ENCODE data around the gene FAHD2B. TPM values are rescaled to one million over a fixed set of nuclear protein-coding genes. Genes with fewer than 3 reads are reported as not detected.
A peak's percentile ranks its signal among the peaks of the same experiment; 100 is the strongest.
"Not testable (repeated sequence)": the region's sequence is repeated elsewhere in the genome, so short reads cannot be mapped to it uniquely, and the experiment has no call there.

The FAHD2B gene, protein sequence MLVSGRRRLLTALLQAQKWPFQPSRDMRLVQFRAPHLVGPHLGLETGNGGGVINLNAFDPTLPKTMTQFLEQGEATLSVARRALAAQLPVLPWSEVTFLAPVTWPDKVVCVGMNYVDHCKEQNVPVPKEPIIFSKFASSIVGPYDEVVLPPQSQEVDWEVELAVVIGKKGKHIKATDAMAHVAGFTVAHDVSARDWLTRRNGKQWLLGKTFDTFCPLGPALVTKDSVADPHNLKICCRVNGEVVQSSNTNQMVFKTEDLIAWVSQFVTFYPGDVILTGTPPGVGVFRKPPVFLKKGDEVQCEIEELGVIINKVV
- total RNA-seq = 10 to 100 TPM; 20.8 to 22.9 TPM

DNA sequence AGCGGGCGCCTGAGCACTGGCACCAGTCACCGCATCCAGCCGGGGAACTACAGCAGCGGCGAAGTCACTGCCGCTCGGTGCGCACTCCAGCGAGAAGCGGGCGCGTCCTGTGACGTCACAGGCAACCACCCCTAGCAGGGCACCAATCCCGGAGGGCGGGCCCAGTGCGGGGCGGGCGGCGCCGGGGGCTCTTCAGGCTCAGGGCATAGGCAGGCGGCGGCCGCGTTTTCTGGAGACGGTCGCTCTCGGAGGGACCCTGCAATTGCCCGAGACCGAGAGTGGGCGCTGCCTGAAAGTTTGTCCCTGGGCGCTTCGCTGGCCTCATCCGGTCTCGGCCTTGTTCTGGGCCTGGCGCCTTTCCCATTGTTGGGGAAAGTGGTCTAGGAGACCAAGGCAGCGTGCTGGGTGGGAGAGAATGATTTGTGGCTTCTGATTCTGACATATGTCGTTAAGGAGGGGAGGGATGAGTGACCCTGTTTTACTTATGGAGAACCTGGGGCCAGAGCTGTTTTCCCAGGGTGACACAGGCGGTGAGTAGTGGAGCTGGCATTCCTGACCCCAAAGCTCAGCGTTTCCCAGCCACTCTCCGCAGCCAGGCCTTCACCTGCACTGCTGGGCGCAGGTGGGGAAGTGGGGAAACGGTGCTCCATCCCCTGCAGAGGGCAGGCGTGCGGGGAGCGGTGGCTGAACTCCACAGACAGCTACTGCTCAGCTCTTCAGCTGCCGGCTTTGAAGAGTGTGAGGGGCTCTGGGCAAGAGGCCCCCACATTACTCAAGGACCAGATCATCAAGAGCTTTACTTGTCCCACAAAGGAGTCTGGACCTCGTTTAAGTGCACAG, at the start of gene FAHD2B:
FAHD2B (minus strand) TSS at position 111 of the 840 bp plus-strand sequence. CDS start 3,176 bp downstream, outside the sequence.
- H3K36me3 ChIP-seq, H3K4me1 ChIP-seq, H3K27me3 ChIP-seq, H3K9me3 ChIP-seq: not testable (repeated sequence)
- peak within 1 kb of the TSS; percentile 66 to 67 for H3K27ac ChIP-seq
- H3K4me3 ChIP-seq = peak within 1 kb of the TSS; percentile 49 to 50
- peak; percentile 76 for DNase-seq (ENCODE audit: low spot score)

DNA sequence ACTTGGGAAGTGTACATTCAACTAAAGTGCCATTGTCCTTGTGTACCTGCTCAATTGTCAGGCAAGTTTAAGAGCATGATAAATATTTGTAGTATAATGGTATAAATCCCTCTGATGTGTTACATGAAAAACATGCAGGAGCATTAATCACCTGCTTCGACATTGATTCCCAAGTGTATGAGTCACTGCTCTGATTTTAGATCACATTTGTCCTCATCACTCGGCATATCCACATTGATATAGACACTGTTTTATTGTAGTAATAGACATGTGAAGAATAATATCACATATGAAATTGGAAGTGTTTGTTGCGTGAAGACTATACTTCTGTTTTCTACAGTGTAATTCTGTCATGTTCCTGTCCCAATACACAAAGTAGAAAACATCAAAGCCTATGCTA, 49.3 kb upstream of the FAHD2B start:
- H3K27ac ChIP-seq, H3K9me3 ChIP-seq, H3K4me1 ChIP-seq: not testable (repeated sequence)

DNA sequence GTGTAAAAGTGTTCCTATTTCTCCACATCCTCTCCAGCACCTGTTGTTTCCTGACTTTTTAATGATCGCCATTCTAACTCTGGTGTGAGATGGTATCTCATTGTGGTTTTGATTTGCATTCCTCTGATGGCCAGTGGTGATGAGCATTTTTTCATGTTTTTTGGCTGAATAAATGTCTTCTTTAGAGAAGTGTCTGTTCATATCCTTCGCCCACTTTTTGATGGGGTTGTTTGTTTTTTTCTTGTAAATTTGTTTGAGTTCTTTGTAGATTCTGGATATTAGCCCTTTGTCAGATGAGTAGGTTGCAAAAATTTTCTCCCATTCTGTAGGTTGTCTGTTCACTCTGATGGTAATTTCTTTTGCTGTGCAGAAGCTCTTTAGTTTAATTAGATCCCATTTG, 34.4 kb upstream of the FAHD2B start:
- H3K4me1 ChIP-seq; H3K4me3 ChIP-seq; H3K27me3 ChIP-seq; DNase-seq (ENCODE audit: low spot score); H3K9me3 ChIP-seq; H3K27ac ChIP-seq; H3K36me3 ChIP-seq: not testable (repeated sequence)

More for the DNA sequence above, 49.3 kb upstream of the FAHD2B start:
- not testable (repeated sequence) for H3K27me3 ChIP-seq; DNase-seq (ENCODE audit: low spot score); H3K36me3 ChIP-seq; H3K4me3 ChIP-seq

DNA sequence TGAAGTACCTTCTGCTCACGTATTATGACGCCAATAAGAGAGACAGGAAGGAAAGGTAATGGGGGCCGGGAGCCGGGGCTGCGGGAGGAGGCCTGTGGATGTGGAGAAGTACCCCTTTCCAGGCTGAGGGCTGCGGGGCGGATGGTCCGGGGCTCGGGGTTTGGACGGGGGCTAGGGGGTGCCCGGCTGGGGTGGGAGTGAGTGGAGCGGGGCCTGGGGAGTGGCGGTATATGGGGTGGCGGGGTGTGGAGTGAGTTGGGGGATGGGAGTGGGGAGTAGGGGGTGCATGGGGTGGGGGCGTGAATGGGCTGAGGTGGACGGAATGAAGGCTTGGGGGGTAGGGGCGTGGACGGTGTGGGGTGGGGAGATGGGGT, 19.2 kb upstream of the FAHD2B start:
- Histone ChIP-seq H3K27ac (peak overlapping the region; percentile 92 to 97), H3K4me3 (peak overlapping the region; percentile 70 to 80)
- H3K27me3 ChIP-seq; H3K36me3 ChIP-seq; H3K4me1 ChIP-seq; DNase-seq (ENCODE audit: low spot score); H3K9me3 ChIP-seq: not testable (repeated sequence)

DNA sequence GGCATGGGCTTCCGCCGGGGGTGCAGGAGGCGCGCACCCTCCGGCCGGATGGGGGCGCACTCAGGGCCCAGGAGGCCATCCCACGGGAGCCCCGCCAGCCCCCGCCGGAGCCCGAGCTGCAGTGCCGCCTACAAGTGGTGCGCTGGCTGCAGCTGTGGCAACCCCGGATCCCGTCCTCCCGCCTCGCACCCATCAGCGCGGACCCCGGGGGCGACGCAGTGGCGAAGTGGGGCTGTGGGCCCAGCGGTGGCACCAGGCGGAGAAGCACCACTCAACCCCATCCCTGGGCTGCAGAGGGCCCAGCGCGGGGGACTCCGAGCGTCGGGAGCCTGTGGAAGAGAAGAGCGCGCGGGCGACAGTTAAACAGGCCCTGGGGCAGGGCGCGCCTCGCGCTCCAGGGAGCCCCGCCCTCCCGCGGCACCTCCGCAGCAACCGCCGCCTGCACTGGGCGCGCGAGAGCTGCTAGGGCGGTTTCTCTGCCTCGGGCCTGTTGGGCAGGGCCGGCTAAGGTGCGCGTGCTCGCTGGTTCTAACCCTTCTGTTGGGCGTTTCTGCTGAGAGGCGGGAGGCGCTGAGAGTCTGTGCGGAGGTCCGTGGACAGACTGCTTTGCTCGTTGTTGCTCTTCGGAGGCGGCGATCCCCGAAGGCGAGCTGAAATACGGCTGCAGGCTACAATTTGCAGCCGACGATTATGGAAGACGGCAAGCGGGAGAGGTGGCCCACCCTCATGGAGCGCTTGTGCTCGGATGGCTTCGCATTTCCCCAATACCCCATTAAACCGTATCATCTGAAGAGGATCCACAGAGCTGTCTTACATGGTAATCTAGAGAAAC, 18.6 kb upstream of the FAHD2B start, which contains the start of gene ANKRD36:
ANKRD36 (plus strand) TSS at position 104 of the 832 bp plus-strand sequence; CDS start at position 691, 587 bp downstream.
- H3K36me3 ChIP-seq, H3K9me3 ChIP-seq, H3K4me1 ChIP-seq, H3K27me3 ChIP-seq: not testable (repeated sequence)
- peak; percentile 75 for DNase-seq (ENCODE audit: low spot score)
- H3K27ac ChIP-seq = peak within 1 kb of the TSS; percentile 92 to 97
- H3K4me3 ChIP-seq = peak within 1 kb of the TSS; percentile 70 to 80
- TF ChIP-seq, protein P1, sequence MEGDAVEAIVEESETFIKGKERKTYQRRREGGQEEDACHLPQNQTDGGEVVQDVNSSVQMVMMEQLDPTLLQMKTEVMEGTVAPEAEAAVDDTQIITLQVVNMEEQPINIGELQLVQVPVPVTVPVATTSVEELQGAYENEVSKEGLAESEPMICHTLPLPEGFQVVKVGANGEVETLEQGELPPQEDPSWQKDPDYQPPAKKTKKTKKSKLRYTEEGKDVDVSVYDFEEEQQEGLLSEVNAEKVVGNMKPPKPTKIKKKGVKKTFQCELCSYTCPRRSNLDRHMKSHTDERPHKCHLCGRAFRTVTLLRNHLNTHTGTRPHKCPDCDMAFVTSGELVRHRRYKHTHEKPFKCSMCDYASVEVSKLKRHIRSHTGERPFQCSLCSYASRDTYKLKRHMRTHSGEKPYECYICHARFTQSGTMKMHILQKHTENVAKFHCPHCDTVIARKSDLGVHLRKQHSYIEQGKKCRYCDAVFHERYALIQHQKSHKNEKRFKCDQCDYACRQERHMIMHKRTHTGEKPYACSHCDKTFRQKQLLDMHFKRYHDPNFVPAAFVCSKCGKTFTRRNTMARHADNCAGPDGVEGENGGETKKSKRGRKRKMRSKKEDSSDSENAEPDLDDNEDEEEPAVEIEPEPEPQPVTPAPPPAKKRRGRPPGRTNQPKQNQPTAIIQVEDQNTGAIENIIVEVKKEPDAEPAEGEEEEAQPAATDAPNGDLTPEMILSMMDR (IDR thresholded peaks at IDR 0.05) = peak; percentile 52 to 64

DNA sequence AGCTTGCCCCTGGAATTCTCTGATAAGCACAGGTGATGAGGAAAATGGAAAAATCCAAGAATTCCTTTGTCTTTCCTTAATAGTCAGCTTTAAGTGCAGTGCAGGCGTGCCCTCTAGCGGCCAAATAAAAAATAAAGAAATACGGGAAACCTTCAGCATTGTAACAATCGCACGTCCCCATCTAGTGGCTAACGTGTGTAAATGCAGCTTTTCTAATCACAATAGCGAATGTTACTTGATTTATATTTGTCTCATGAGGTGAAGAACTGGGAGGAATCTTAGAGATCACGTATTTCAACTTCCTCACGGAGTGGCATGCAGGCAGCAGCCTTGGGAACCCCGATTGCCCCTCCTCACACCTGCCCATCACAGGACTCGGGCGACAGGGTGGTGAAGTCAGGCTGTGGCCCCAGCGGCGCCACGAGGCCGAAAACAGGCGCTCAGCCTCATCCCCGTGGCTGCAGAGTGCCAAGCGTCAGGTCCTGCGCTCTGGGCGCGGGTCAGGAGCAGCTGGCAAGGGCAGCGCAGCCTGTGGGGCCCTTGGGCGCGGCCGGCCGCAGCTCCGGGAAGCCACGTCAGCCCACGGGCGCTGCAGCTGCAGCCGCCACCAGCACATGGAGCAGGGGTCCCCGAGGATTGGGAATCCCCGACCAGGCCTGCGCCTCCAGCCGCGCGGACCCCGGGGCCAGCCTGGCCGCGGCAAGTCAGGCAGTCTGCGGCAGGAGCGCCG, 17.8 kb upstream of the FAHD2B start:
- DNase-seq (ENCODE audit: low spot score) = peak; percentile 74
- H3K4me3 ChIP-seq = peak overlapping the region; percentile 70 to 80

DNA sequence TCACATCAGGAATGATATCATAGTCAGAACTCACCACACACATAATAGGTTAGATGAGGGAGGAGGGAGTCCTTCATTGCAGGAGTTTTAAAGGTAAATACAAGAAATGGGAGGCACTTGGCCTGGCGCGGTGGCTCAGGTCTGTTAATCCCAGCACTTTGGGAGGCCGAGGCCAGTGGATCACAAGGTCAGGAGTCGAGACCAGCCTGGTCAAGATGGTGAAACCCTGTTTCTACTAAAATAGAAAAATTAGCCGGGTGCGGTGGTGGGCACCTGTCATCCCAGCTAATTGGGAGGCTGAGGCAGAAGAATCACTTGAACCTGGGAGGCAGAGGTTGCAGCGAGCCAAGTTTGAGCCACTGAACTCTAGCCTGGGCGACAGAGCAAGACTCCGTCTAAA, 16.6 kb upstream of the FAHD2B start:
- H3K27ac ChIP-seq; H3K4me1 ChIP-seq; H3K27me3 ChIP-seq; DNase-seq (ENCODE audit: low spot score); H3K9me3 ChIP-seq; H3K36me3 ChIP-seq; H3K4me3 ChIP-seq: not testable (repeated sequence)

More for the DNA sequence above, 17.8 kb upstream of the FAHD2B start:
- TF ChIP-seq, protein P1 (IDR thresholded peaks at IDR 0.05) = peak; percentile 69 to 79
- not testable (repeated sequence) for H3K9me3 ChIP-seq, H3K4me1 ChIP-seq, H3K36me3 ChIP-seq, H3K27me3 ChIP-seq
- peak overlapping the region; percentile 92 to 97 for H3K27ac ChIP-seq

DNA sequence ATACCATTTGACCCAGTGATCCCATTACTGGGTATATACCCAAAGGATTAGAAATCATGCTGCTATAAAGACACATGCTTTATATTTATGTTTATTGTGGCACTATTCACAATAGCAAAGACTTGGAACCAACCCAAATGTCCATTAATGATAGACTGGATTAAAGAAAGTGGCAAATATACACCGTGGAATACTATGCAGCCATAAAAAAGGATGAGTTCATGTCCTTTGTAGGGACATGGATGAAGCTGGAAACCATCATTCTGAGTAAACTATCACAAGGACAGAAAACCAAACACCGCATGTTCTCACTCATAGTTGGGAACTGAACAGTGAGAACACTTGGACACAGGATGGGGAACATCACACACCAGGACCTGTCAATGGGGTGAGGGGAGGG, 12.2 kb upstream of the FAHD2B start:
- not testable (repeated sequence) for H3K4me3 ChIP-seq; H3K27ac ChIP-seq; H3K36me3 ChIP-seq; H3K27me3 ChIP-seq; DNase-seq (ENCODE audit: low spot score); H3K4me1 ChIP-seq; H3K9me3 ChIP-seq

DNA sequence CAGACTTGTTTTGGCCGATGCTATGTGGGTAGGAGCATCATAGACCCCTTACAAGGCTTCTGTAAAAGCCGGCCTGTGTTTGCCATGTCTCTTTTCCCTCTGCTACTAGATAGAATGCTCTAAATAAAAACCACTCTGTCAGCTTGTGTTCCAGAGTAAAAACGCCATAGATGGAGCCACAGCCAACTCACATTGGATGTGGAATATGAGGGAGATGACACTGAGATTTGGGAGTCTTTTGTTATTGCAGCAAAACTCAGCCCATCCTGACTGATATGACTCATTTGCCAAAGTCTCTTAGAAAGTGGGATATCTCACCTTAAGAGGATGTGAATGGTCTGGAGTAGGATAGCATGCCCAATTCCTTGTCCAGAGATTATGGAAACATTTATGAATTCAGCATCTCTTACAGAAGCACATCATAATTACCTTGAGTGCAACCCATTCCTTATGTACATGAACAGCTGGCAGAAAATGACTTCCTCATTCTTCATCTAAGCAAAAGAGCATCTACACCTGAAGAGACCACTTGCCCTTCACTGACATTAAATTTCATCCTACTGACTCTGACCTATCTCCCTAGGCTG, 4.2 kb upstream of the FAHD2B start:
- not testable (repeated sequence) for H3K4me1 ChIP-seq; H3K4me3 ChIP-seq; H3K9me3 ChIP-seq; H3K36me3 ChIP-seq; H3K27me3 ChIP-seq; H3K27ac ChIP-seq; DNase-seq (ENCODE audit: low spot score)
